Measurements from ENCODE around the gene PGAP6. TPM values are rescaled to one million over a fixed set of nuclear protein-coding genes. Genes with fewer than 3 reads are reported as not detected.
"Not testable (repeated sequence)": the region's sequence is repeated elsewhere in the genome, so short reads cannot be mapped to it uniquely, and the experiment has no call there.

Gene PGAP6
- total RNA-seq, 3 donors from 2014 or later, result 24.5 to 49.5 (median 36.7) TPM

- no peaks in the 10 kb centered on the region for H3K4me1 ChIP-seq
- no peak overlapping the region for H3K27ac ChIP-seq
- H3K36me3 ChIP-seq, result no peaks in the 10 kb centered on the region
- no peak overlapping the region for H3K4me3 ChIP-seq
- no peaks in the 10 kb centered on the region for H3K27me3 ChIP-seq
- intact Hi-C loops (cut with DNase I; ENCODE audit: low total_unique reads), result no loop called here
- TF ChIP-seq POLR2A (IDR thresholded peaks at IDR 0.05) (no peak), POLR2AphosphoS5 (IDR thresholded peaks at IDR 0.05) (no peak), CTCF (IDR thresholded peaks at IDR 0.05) (no peak)
- H3K9me3 ChIP-seq, result no peaks in the 10 kb centered on the region
- no peak for DNase-seq (ENCODE audit: low spot score in 2 of 2)
Measured at GRCh38 chr16:337975-338575, 43.7 kb downstream of the PGAP6 start.

GRCh38 chr16:337437-337836 is 44.3 kb downstream of the PGAP6 start:
- Histone ChIP-seq H3K9me3 (no peaks in the 10 kb centered on the region), H3K27ac (no peak overlapping the region), H3K4me3 (no peak overlapping the region), H3K36me3 (no peaks in the 10 kb centered on the region), H3K27me3 (no peaks in the 10 kb centered on the region), H3K4me1 (no peaks in the 10 kb centered on the region)
- TF ChIP-seq POLR2A (IDR thresholded peaks at IDR 0.05) (no peak), CTCF (IDR thresholded peaks at IDR 0.05) (no peak), POLR2AphosphoS5 (IDR thresholded peaks at IDR 0.05) (no peak)
- intact Hi-C loops (cut with DNase I; ENCODE audit: low total_unique reads), result no loop called here
- DNase-seq (ENCODE audit: low spot score in 2 of 2), result no peak

GRCh38 chr16:336269-336668 is 45.5 kb downstream of the PGAP6 start:
- Histone ChIP-seq H3K9me3 (no peaks in the 10 kb centered on the region), H3K4me3 (no peak overlapping the region), H3K27me3 (no peaks in the 10 kb centered on the region), H3K4me1 (no peaks in the 10 kb centered on the region), H3K36me3 (no peaks in the 10 kb centered on the region), H3K27ac (no peak overlapping the region)
- no peak for TF ChIP-seq POLR2AphosphoS5 (IDR thresholded peaks at IDR 0.05)
- TF ChIP-seq CTCF (IDR thresholded peaks at IDR 0.05), result no peak
- TF ChIP-seq POLR2A (IDR thresholded peaks at IDR 0.05), result no peak
- DNase-seq (ENCODE audit: low spot score in 2 of 2), result no peak
- intact Hi-C loops (cut with DNase I; ENCODE audit: low total_unique reads), result no loop called here

GRCh38 chr16:334861-335632 is 46.7 kb downstream of the PGAP6 start:
- intact Hi-C loops (cut with DNase I; ENCODE audit: low total_unique reads); H3K27ac ChIP-seq; H3K4me1 ChIP-seq; H3K27me3 ChIP-seq; H3K36me3 ChIP-seq; H3K9me3 ChIP-seq; H3K4me3 ChIP-seq; DNase-seq (ENCODE audit: low spot score in 2 of 2): not testable (repeated sequence)

DNA sequence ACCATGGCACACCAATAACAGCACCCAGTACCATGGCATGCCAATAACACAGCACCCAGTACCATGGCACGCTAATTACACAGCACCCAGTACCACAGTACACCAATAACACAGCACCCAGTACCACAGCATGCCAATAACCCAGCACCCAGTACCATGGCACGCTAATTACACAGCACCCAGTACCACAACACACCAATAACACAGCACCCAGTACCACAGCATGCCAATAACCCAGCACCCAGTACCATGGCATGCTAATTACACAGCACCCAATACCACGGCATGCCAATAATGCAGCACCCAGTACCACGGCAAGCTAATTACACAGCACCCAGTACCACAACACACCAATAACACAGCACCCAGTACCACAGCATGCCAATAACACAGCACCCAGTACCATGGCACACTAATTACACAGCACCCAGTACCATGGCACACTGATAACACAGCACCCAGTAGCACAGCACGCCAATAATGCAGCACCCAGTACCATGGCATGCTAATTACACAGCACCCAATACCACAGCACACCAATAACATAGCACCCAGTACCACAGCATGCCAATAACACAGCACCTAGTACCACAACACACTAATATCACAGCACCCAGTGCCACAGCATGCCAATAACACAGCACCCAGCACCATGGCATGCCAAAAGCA is 47.5 kb downstream of the PGAP6 start:
- H3K27me3 ChIP-seq; H3K4me1 ChIP-seq; H3K27ac ChIP-seq; DNase-seq (ENCODE audit: low spot score in 2 of 2); H3K9me3 ChIP-seq; H3K36me3 ChIP-seq; intact Hi-C loops (cut with DNase I; ENCODE audit: low total_unique reads); H3K4me3 ChIP-seq: not testable (repeated sequence)

Measured in breast epithelium (tissue), 4 donors.